Neural crest cell (in vitro differentiated cells): Measurements from ENCODE around the gene PTCH2. TPM values are rescaled to one million over a fixed set of nuclear protein-coding genes. Genes with fewer than 3 reads are reported as not detected.

Experiments
- DNase-seq: peaks from one replicate; pipeline ENCODE4 v3.0.0; 2021; ENCODE audit warnings: low read depth, mixed read lengths, low spot score
- H3K27ac Mint-ChIP-seq: one replicate; pipeline ENCODE4 v1.8.0; 2021; ENCODE audit warnings: mild to moderate bottlenecking, mixed read lengths; ENCODE audit not compliant: unreplicated experiment
- H3K27me3 Mint-ChIP-seq: 2 replicates; pipeline ENCODE4 v1.8.0; 2021; ENCODE audit warnings: low read depth, mild to moderate bottlenecking, mixed read lengths
- H3K36me3 Mint-ChIP-seq: 2 replicates; pipeline ENCODE4 v1.8.0; 2021; ENCODE audit warnings: low read depth, mild to moderate bottlenecking, mixed read lengths
- H3K4me1 Mint-ChIP-seq: 2 replicates; pipeline ENCODE4 v1.8.0; 2021; ENCODE audit warnings: mixed read lengths
- H3K4me3 Mint-ChIP-seq: one replicate; pipeline ENCODE4 v1.8.0; 2021; ENCODE audit warnings: mild to moderate bottlenecking, mixed read lengths
- H3K9me3 Mint-ChIP-seq: 2 replicates; pipeline ENCODE4 v1.8.0; 2021; ENCODE audit warnings: mixed read lengths
- total RNA-seq: library from RNA; stranded (reverse); gene quantifications from 2 replicates; pipeline ENCODE4 v1.2.1, GENCODE V29; 2021
- TF ChIP-seq, protein P1 (sequence below): fragments of 200-600 bp; sonication (generic); conservative IDR thresholded peaks from 2 replicates; pipeline ENCODE4 v1.5.0; 2021; ENCODE audit warnings: antibody characterized with exemption, mild to moderate bottlenecking

Gene PTCH2
- total RNA-seq, 1 donor from 2014 or later, result 1.4 TPM

DNA sequence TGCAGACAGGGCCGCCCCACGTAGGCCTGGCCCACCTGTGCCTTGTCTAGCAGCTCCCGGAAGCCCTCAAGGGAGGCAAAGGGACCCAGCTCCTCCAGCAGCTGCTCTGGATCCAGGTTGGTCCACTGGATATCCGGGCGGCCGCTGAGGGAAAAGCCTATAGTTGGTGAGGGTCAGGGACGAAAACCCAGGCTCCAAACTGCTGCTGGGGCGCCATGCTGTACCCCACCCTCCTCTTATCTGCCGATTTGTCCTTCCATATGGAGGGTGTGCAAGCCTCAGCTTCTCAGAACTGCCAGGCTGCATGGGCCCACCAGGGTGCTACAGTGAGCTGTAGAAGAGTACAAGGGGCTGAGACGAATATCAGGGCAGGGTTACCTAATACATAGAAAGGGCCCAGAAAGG lies 12.2 kb downstream of the PTCH2 start:
- no peaks in the 10 kb centered on the region for H3K9me3 Mint-ChIP-seq
- peaks cover 1% of the 10 kb centered on the region for H3K27me3 Mint-ChIP-seq
- H3K36me3 Mint-ChIP-seq, result no peaks in the 10 kb centered on the region
- no peak for DNase-seq
- H3K4me1 Mint-ChIP-seq, result peaks cover 5% of the 10 kb centered on the region
- H3K4me3 Mint-ChIP-seq, result no peak overlapping the region
- TF ChIP-seq, protein P1, sequence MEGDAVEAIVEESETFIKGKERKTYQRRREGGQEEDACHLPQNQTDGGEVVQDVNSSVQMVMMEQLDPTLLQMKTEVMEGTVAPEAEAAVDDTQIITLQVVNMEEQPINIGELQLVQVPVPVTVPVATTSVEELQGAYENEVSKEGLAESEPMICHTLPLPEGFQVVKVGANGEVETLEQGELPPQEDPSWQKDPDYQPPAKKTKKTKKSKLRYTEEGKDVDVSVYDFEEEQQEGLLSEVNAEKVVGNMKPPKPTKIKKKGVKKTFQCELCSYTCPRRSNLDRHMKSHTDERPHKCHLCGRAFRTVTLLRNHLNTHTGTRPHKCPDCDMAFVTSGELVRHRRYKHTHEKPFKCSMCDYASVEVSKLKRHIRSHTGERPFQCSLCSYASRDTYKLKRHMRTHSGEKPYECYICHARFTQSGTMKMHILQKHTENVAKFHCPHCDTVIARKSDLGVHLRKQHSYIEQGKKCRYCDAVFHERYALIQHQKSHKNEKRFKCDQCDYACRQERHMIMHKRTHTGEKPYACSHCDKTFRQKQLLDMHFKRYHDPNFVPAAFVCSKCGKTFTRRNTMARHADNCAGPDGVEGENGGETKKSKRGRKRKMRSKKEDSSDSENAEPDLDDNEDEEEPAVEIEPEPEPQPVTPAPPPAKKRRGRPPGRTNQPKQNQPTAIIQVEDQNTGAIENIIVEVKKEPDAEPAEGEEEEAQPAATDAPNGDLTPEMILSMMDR, result no peak
- no peak overlapping the region for H3K27ac Mint-ChIP-seq

DNA sequence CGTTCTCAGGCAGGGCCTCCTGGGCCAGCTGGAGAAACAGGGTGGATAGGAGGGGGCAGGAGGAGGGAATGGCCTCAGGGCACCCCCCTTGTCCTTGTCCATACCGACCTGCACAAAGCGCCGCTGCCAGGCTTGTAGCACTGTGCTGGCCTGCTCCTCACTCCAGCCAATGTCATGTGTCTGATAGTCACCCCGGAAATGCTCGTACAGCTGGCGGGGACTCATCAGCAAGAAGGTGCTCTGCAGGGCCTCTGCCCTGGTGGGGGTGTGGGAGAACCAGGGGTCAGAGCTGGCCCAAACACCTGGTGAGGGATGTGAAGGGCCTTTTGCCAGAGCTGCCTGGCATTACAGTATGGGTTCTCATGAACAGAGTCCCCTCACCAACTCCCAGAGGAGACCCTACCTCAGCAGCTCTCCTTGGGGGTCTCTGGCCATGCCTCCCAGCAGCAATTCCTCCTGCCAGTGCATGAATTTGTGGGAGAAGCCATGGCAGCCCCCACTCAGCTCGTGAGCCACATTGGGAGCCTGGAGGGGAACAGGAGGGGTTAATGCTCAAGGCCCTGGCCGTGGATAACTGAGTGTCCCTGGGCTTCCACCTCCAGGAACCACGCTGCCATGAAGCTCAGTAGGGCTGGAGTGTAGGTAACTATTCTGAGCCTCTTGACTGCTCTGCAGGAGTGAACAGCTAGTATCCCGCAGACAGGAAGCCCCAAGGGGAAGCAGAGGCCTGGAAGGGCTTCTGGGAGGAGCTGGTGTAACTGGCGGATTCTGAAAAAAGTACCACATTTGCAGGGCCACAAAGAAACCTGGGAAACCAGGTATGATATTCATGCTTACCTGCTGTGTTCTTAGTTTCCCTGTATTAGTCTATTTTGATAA lies 13.3 kb downstream of the PTCH2 start:
- no peak for DNase-seq
- H3K9me3 Mint-ChIP-seq, result no peaks in the 10 kb centered on the region
- H3K36me3 Mint-ChIP-seq, result no peaks in the 10 kb centered on the region
- no peaks in the 10 kb centered on the region for H3K27me3 Mint-ChIP-seq
- no peak overlapping the region for H3K4me3 Mint-ChIP-seq
- no peak overlapping the region for H3K27ac Mint-ChIP-seq
- H3K4me1 Mint-ChIP-seq, result no peaks in the 10 kb centered on the region
- TF ChIP-seq, protein P1, result no peak

DNA sequence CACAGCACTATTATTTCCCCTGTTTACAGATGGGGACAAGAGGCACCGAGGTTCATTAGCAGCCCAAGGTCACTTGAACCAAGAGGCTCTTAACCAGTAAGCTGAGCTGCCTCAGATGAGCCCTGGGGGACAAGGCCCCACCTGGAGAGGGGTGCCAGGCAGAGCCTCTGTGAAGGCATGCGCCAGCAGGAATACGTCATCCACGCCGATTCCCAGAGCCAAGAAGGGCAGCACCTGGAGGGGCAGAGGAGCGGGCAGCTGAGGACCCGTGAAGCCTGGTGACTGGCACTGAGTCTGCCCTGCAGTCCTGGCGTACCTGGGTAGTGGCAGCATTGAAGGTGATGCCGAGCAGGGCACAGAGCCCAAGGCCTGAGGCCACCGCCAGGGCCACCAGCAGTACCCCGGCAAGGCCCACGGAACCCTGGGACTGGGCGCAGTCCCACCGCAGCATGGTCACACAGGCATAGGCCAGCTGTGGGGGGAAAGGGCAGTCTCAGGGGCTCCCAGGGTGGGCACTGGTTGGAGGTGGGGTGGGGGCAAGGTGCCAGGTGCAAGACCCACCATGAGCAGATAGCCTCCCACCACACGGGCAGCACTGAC lies 14.1 kb downstream of the PTCH2 start:
- no peaks in the 10 kb centered on the region for H3K27me3 Mint-ChIP-seq
- no peaks in the 10 kb centered on the region for H3K4me1 Mint-ChIP-seq
- TF ChIP-seq, protein P1, result no peak
- no peak overlapping the region for H3K4me3 Mint-ChIP-seq
- H3K9me3 Mint-ChIP-seq, result no peaks in the 10 kb centered on the region
- H3K36me3 Mint-ChIP-seq, result no peaks in the 10 kb centered on the region
- no peak overlapping the region for H3K27ac Mint-ChIP-seq
- no peak for DNase-seq

DNA sequence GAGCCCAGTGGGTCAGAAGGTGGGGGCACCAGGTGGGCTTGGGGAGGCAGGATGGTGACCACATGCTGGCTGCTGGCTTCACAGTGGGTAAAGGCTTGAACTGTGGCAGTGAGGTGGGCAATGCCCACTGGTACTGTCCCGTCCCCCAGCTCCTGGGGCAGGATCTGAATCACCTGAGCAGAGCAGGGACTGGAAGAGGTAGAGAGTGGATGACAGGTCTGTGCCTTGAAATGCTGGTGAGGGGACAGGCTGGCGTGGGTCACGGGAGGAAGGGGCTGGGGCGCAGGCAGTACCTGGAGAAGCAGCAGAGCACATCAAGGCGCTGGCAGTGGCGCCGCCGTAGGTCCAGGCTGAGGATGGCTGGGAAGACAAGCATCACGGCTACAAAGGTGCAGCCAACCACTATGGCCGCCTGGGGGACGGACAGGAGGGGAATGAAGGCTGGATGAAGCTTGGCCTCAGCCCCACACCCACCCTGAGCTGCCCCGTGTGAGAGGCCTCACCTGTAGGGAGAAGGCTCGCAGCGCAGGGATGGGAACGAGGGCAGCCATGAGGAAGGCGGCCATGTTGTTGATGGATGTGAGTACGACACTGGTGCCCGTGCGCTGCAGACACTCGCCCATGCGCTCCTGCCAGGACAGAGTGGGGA lies 14.9 kb downstream of the PTCH2 start:
- DNase-seq, result no peak
- no peaks in the 10 kb centered on the region for H3K4me1 Mint-ChIP-seq

More for the DNA sequence above, 14.9 kb downstream of the PTCH2 start:
- H3K4me3 Mint-ChIP-seq, result no peak overlapping the region
- H3K27ac Mint-ChIP-seq, result no peak overlapping the region
- no peaks in the 10 kb centered on the region for H3K27me3 Mint-ChIP-seq
- H3K9me3 Mint-ChIP-seq, result no peaks in the 10 kb centered on the region
- no peaks in the 10 kb centered on the region for H3K36me3 Mint-ChIP-seq
- TF ChIP-seq, protein P1, result no peak
